IMR-90 (cell line): ENCODE measurements around the gene DALRD3. TPM values are rescaled to one million over a fixed set of nuclear protein-coding genes. Genes with fewer than 3 reads are reported as not detected.
"Not testable (repeated sequence)": the region's sequence is repeated elsewhere in the genome, so short reads cannot be mapped to it uniquely, and the experiment has no call there.

Experiments
- ATAC-seq: fragments of 200-7000 bp; cut with Tn5 transposase; 2 replicates; pipeline ENCODE4 v1.9.1; 2020; ENCODE audit warnings: low read depth, mild to moderate bottlenecking, moderate library complexity
- BruUV-seq: library from RNA; stranded (reverse); fragments of 400-500 nt; replicated peaks from 2 replicates; lab custom pipeline; 2021; lab: Mats Ljungman, UMichigan
- CTCF ChIA-PET: fragments of 300-600 bp; formaldehyde crosslinking; extraction: SDS; loops from one replicate; lab custom pipeline; 2021; ENCODE audit warnings: antibody characterized with exemption; lab: Yijun Ruan, JAX
- POLR2A ChIA-PET: fragments of 300-600 bp; sonication (Branson Sonifier 250); formaldehyde crosslinking; loops from one replicate; lab custom pipeline; 2022; ENCODE audit warnings: antibody characterized with exemption; ENCODE audit not compliant: unreplicated experiment; lab: Charles Lee
- DNase-seq: peaks from one replicate; pipeline ENCODE4 v3.0.0; 2013
- H2AFZ ChIP-seq: replicated peaks from 2 replicates; pipeline ENCODE3; 2013; ENCODE audit warnings: low read length, mild to moderate bottlenecking; ENCODE audit not compliant: poor library complexity
- H2AK5ac ChIP-seq: 2 replicates; pipeline ENCODE4 v1.6.1; 2013; ENCODE audit warnings: low read depth, low read length, inconsistent platforms
- H2AK9ac ChIP-seq: replicated peaks from 2 replicates; pipeline ENCODE3; 2013; ENCODE audit warnings: mild to moderate bottlenecking, low read depth, low read length, moderate library complexity; ENCODE audit not compliant: poor library complexity
- H2BK120ac ChIP-seq: 2 replicates; pipeline ENCODE4 v1.6.1; 2013; ENCODE audit warnings: low read depth, low read length, inconsistent platforms
- H2BK15ac ChIP-seq: 3 replicates; pipeline ENCODE4 v1.6.1; 2013; ENCODE audit warnings: low read depth, low read length, inconsistent platforms
- H2BK20ac ChIP-seq: 2 replicates; pipeline ENCODE4 v1.6.1; 2013; ENCODE audit warnings: low read depth, mild to moderate bottlenecking, inconsistent platforms, low read length, moderate library complexity
- H2BK5ac ChIP-seq: 2 replicates; pipeline ENCODE4 v1.6.1; 2013; ENCODE audit warnings: mild to moderate bottlenecking, low read depth, low read length, inconsistent platforms; ENCODE audit not compliant: poor library complexity, severe bottlenecking
- H3K14ac ChIP-seq: replicated peaks from 2 replicates; pipeline ENCODE4 v1.6.1; 2013; ENCODE audit warnings: low read depth, low read length, inconsistent platforms
- H3K18ac ChIP-seq: 2 replicates; pipeline ENCODE4 v1.6.1; 2013; ENCODE audit warnings: low read depth, low read length, control low read depth
- H3K23ac ChIP-seq: 2 replicates; pipeline ENCODE4 v1.6.1; 2013; ENCODE audit warnings: low read depth, low read length, inconsistent platforms
- H3K27ac ChIP-seq: 2 replicates; pipeline ENCODE4 v1.5.1; 2013; ENCODE audit warnings: mild to moderate bottlenecking, control low read depth, low read length; ENCODE audit not compliant: insufficient read depth
- H3K27me3 ChIP-seq: 2 replicates; pipeline ENCODE4 v1.6.1; 2013; ENCODE audit warnings: low read length; ENCODE audit not compliant: control insufficient read depth, insufficient read depth
- H3K36me3 ChIP-seq: 2 replicates; pipeline ENCODE4 v1.6.1; 2013; ENCODE audit warnings: low read length, mixed read lengths; ENCODE audit not compliant: control insufficient read depth, insufficient read depth
- H3K4ac ChIP-seq: 2 replicates; pipeline ENCODE4 v1.6.1; 2013; ENCODE audit warnings: low read depth, low read length, inconsistent platforms
- H3K4me1 ChIP-seq: 2 replicates; pipeline ENCODE4 v1.6.1; 2013; ENCODE audit warnings: low read length, mixed read lengths; ENCODE audit not compliant: control insufficient read depth, insufficient read depth
- H3K4me2 ChIP-seq: 2 replicates; pipeline ENCODE4 v1.6.1; 2013; ENCODE audit warnings: low read depth, mild to moderate bottlenecking, control low read depth, low read length, moderate library complexity
- H3K4me3 ChIP-seq: 2 replicates; pipeline ENCODE4 v1.5.1; 2013; ENCODE audit warnings: low read depth, mild to moderate bottlenecking, control low read depth, low read length, moderate library complexity; ENCODE audit not compliant: insufficient read depth
- H3K56ac ChIP-seq: 2 replicates; pipeline ENCODE4 v1.6.1; 2013; ENCODE audit warnings: low read length, inconsistent platforms; ENCODE audit not compliant: insufficient read depth; ENCODE audit errors: extremely low read depth
- H3K79me1 ChIP-seq, 2 experiments: 2 replicates each; pipeline ENCODE4 v1.6.1; 2013; ENCODE audit warnings: low read length in 2 of 2, inconsistent platforms in 1 of 2, low read depth in 1 of 2
- H3K9ac ChIP-seq: 2 replicates; pipeline ENCODE4 v1.6.1; 2013; ENCODE audit warnings: low read depth, low read length, control low read depth
- H3K9me1 ChIP-seq: 2 replicates; pipeline ENCODE4 v1.6.1; 2013; ENCODE audit warnings: low read length, inconsistent platforms; ENCODE audit not compliant: insufficient read depth
- H3K9me3 ChIP-seq: 2 replicates; pipeline ENCODE4 v1.6.1; 2013; ENCODE audit warnings: low read length; ENCODE audit not compliant: control insufficient read depth, insufficient read depth
- H4K20me1 ChIP-seq: 2 replicates; pipeline ENCODE4 v1.6.1; 2013; ENCODE audit warnings: low read length, inconsistent platforms; ENCODE audit not compliant: insufficient read depth
- H4K5ac ChIP-seq: 2 replicates; pipeline ENCODE4 v1.6.1; 2013; ENCODE audit warnings: mild to moderate bottlenecking, low read depth, low read length, control low read depth
- H4K8ac ChIP-seq, 2 experiments: 2 replicates each; pipeline ENCODE4 v1.6.1; 2013; ENCODE audit warnings: low read depth in 2 of 2, low read length in 2 of 2, control low read depth in 1 of 2, inconsistent platforms in 1 of 2
- H4K91ac ChIP-seq: 2 replicates; pipeline ENCODE4 v1.6.1; 2013; ENCODE audit warnings: low read depth, low read length, inconsistent platforms; ENCODE audit not compliant: insufficient read depth
- MAZ ChIP-seq: IDR thresholded peaks from 2 replicates; pipeline ENCODE4 v1.6.1; 2012; ENCODE audit warnings: low read depth, mild to moderate bottlenecking, low read length, improper control_type of control experiment, moderate library complexity, borderline replicate concordance
- SMC3 ChIP-seq: fragments of 150-350 bp; IDR thresholded peaks from 2 replicates; pipeline ENCODE4 v1.6.1; 2016; ENCODE audit warnings: low read depth, mild to moderate bottlenecking, antibody characterized with exemption, low read length, moderate library complexity
- WGBS, 2 experiments: methylation state at CpG; one replicate each; pipeline versions ENCODE4 v1.1.5 to v1.1.7; 2013; ENCODE audit warnings: missing lambda C conversion rate in 2 of 2; ENCODE audit not compliant: insufficient read length in 1 of 2; ENCODE audit errors: extremely low coverage in 2 of 2; 5-methylcytosine and 5-hydroxymethylcytosine counted together
- dilution Hi-C: fragments of 300-500 bp; cut with HindIII; formaldehyde crosslinking; loops from one replicate; pipeline ENCODE4 v1.14.3; 2018; ENCODE audit warnings: low sequenced_read_pairs; ENCODE audit not compliant: unreplicated experiment
- in situ Hi-C: fragments of 300-500 bp; cut with MboI; formaldehyde crosslinking; loops from 3 replicates; pipeline ENCODE4 v1.14.3; 2019; ENCODE audit warnings: low sequenced_read_pairs, inconsistent platforms, mixed read lengths
- intact Hi-C: fragments of 100-400 bp; cut with micrococcal nuclease; formaldehyde crosslinking; loops from 2 replicates; pipeline ENCODE4 v1.10.0; 2022
- polyA plus RNA-seq, 3 experiments: library from polyadenylated mRNA; depleted of rRNA; stranded (reverse); fragments of >200 nt; gene quantifications; 2 replicates each; pipeline ENCODE4 v1.2.3, GENCODE V29; 2012; ENCODE audit warnings: low replicate concordance in 1 of 3
- total RNA-seq: library from RNA; depleted of rRNA; stranded (reverse); fragments of >200 nt; gene quantifications from 2 replicates; pipeline ENCODE4 v1.2.3, GENCODE V29; 2012
- TF ChIP-seq, protein P1 (sequence below): conservative IDR thresholded peaks from 2 replicates; pipeline ENCODE4 v1.5.1; 2012; ENCODE audit warnings: mild to moderate bottlenecking, low read depth, low read length, improper control_type of control experiment

DALRD3 gene
- total and polyA plus RNA-seq, 2 of the 4 experiments (the other 2 are of a cell fraction), result 27.8 to 42.2 TPM

GRCh38 chr3:49009396-49009795 is 9.0 kb downstream of the DALRD3 start:
- dilution Hi-C loops (no loop called here), in situ Hi-C loops (no loop called here), intact Hi-C loops (no loop called here)
- no peak for TF ChIP-seq MAZ
- TF ChIP-seq, protein P1, sequence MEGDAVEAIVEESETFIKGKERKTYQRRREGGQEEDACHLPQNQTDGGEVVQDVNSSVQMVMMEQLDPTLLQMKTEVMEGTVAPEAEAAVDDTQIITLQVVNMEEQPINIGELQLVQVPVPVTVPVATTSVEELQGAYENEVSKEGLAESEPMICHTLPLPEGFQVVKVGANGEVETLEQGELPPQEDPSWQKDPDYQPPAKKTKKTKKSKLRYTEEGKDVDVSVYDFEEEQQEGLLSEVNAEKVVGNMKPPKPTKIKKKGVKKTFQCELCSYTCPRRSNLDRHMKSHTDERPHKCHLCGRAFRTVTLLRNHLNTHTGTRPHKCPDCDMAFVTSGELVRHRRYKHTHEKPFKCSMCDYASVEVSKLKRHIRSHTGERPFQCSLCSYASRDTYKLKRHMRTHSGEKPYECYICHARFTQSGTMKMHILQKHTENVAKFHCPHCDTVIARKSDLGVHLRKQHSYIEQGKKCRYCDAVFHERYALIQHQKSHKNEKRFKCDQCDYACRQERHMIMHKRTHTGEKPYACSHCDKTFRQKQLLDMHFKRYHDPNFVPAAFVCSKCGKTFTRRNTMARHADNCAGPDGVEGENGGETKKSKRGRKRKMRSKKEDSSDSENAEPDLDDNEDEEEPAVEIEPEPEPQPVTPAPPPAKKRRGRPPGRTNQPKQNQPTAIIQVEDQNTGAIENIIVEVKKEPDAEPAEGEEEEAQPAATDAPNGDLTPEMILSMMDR, result no peak
- no peak for TF ChIP-seq SMC3
- ChIA-PET CTCF (interaction anchor here (0.6 kb wide), 1 partner anchor 483 kb away, joined by 3 read pairs; no protein-coding TSS in a partner anchor), POLR2A (interaction anchor here (1.1 to 2.5 kb wide), 3 partner anchors 8 to 35 kb away, joined by 4 to 13 read pairs (median 6); partner anchors contain the start of genes DALRD3 and NDUFAF3)
- Histone ChIP-seq H4K8ac (no peak overlapping the region), H3K9ac (no peak overlapping the region), H3K4me2 (no peak overlapping the region), H3K9me1 (peaks cover 26% of the 10 kb centered on the region), H3K27ac (no peak overlapping the region), H2AK5ac (no peak overlapping the region), H4K20me1 (peaks cover 51% of the 10 kb centered on the region), H3K36me3 (peaks cover 31% of the 10 kb centered on the region), H3K4me3 (no peak overlapping the region), H3K14ac (no peak overlapping the region), H3K18ac (no peak overlapping the region), H4K91ac (no peak overlapping the region), H3K79me1 (peaks cover 5 to 72% of the 10 kb centered on the region in 2 experiments; a peak in 2 of 4 replicates), H2AK9ac (no peak overlapping the region), H3K4ac (no peak overlapping the region), H2BK20ac (no peak overlapping the region), H2AFZ (no peak overlapping the region), H3K4me1 (peaks cover 13% of the 10 kb centered on the region), H2BK5ac (no peak overlapping the region), H3K56ac (no peak overlapping the region), H3K9me3 (no peaks in the 10 kb centered on the region), H4K5ac (no peak overlapping the region), H3K27me3 (no peaks in the 10 kb centered on the region), H2BK15ac (no peak overlapping the region), H2BK120ac (no peak overlapping the region), H3K23ac (no peak overlapping the region)
- ATAC-seq (no peak), DNase-seq (no peak)
- no CpG with 5 or more reads among the region's 3 CpGs for WGBS, 2 experiments
- no TSS peak for BruUV-seq

GRCh38 chr3:49008627-49009026 is 9.8 kb downstream of the DALRD3 start:
- 0 out of 2 replicates have a peak overlapping the region, but pooled peaks have one; percentile 94 for H2AK5ac ChIP-seq
- H3K27me3 ChIP-seq, H3K56ac ChIP-seq, H2BK15ac ChIP-seq, intact Hi-C loops, DNase-seq, dilution Hi-C loops, H4K5ac ChIP-seq, H3K9ac ChIP-seq, H2BK120ac ChIP-seq, CTCF ChIA-PET, H3K27ac ChIP-seq, ATAC-seq, H2BK5ac ChIP-seq, H3K18ac ChIP-seq, BruUV-seq, H2BK20ac ChIP-seq, H4K91ac ChIP-seq, H2AFZ ChIP-seq, H4K8ac ChIP-seq, H3K9me3 ChIP-seq, in situ Hi-C loops: not testable (repeated sequence)
- 0 out of 2 replicates have a peak overlapping the region, but pooled peaks have one; percentile 12 for H3K14ac ChIP-seq
- H3K4me2 ChIP-seq, result peak overlapping the region; percentile 92
- POLR2A ChIA-PET, result interaction anchor here (0.6 to 2.5 kb wide), 3 partner anchors 9 to 420 kb away, joined by 4 to 13 read pairs (median 6); partner anchors contain the start of gene DALRD3
- WGBS, 2 experiments, result no CpG with 5 or more reads among the region's 5 CpGs
- H2AK9ac ChIP-seq, result peak overlapping the region; percentile 99
- 0 out of 2 replicates have a peak overlapping the region, but pooled peaks have one; percentile 5 for H3K4ac ChIP-seq
- peaks cover 4 to 64% of the 10 kb centered on the region in 2 experiments; a peak in 2 of 4 replicates for H3K79me1 ChIP-seq
- peaks cover 43% of the 10 kb centered on the region for H4K20me1 ChIP-seq
- peaks cover 24% of the 10 kb centered on the region for H3K36me3 ChIP-seq
- H3K4me3 ChIP-seq, result peak overlapping the region; percentile 87
- H3K23ac ChIP-seq, result peak overlapping the region; percentile 21; the same call in 1 of the 2 replicates
- H3K4me1 ChIP-seq, result peaks cover 13% of the 10 kb centered on the region
- peaks cover 26% of the 10 kb centered on the region for H3K9me1 ChIP-seq
